22Rv1 (cell line): ENCODE results near the gene DNM1.

Source experiments
- CTCF ChIP-seq: fragments of 450-650 bp; IDR thresholded peaks from 2 replicates; pipeline ENCODE4 v1.5.1; 2017; ENCODE audit warnings: mild to moderate bottlenecking
- ZFX ChIP-seq: fragments of 450-650 bp; IDR thresholded peaks from 2 replicates; pipeline ENCODE4 v1.6.1; 2017; ENCODE audit warnings: antibody characterized with exemption, borderline replicate concordance

- TF ChIP-seq CTCF (no peak), ZFX (no peak)
Observed at GRCh38 chr9:128190516-128191405, 12.4 kb upstream of the DNM1 start.
